Right forelimb (tissue), 1 donor: ENCODE measurements around the gene C20orf141.

Experiments
- DNase-seq: peaks from one replicate; pipeline ENCODE4 v3.0.0-alpha.2; 2018

The C20orf141 gene

GRCh38 chr20:2851086-2851485 lies 36.3 kb downstream of the C20orf141 start:
- no peak for DNase-seq

GRCh38 chr20:2858591-2858990 lies 43.8 kb downstream of the C20orf141 start:
- DNase-seq, result no peak

- no peak for DNase-seq
Measured at GRCh38 chr20:2859330-2860121, 44.7 kb downstream of the C20orf141 start.

- DNase-seq, result no peak
Measured at GRCh38 chr20:2864626-2865025, 49.8 kb downstream of the C20orf141 start.

- no peak for DNase-seq
Measured at GRCh38 chr20:2865101-2865500, 50.3 kb downstream of the C20orf141 start.
